T-cell (primary cell): ENCODE results near the gene SHISA6. TPM values are rescaled to one million over a fixed set of nuclear protein-coding genes. Genes with fewer than 3 reads are reported as not detected.

Source experiments
- ATAC-seq, 4 experiments: fragments of 200-7000 bp in 3 of 4; fragments of 150-1000 bp in 1 of 4; cut with Tn5 transposase; replicated peaks in 1 of 4; 1 replicate in 3 of 4; 2 replicates in 1 of 4; pipeline ENCODE4 v1.10.0; 2021; ENCODE audit warnings: moderate library complexity in 3 of 4, mild to moderate bottlenecking in 2 of 4, moderate number of reproducible peaks in 1 of 4
- CTCF ChIA-PET, 2 donors: fragments of 300-600 bp; sonication (Branson Sonifier 250); formaldehyde crosslinking; loops; one replicate each; lab custom pipeline; 2022; ENCODE audit warnings: antibody characterized with exemption in 2 of 2; lab: Charles Lee
- POLR2A ChIA-PET, 2 donors: fragments of 300-600 bp; sonication (Branson Sonifier 250); formaldehyde crosslinking; loops; one replicate each; lab custom pipeline; 2022; ENCODE audit warnings: antibody characterized with exemption in 2 of 2; lab: Charles Lee
- DNase-seq, 35 experiments: peaks; one replicate each; pipeline versions ENCODE4 v3.0.0 to v3.0.0-alpha.2; 2013 to 2023
- H3K27ac ChIP-seq: one replicate; pipeline ENCODE4 v1.5.1; 2013; ENCODE audit warnings: low read length
- H3K27me3 ChIP-seq, 2 experiments: replicated peaks in 1 of 2; 1 replicate in 1 of 2; 2 replicates in 1 of 2; pipeline versions ENCODE4 v1.6.1 to v1.7.0; 2013; ENCODE audit warnings: low read length in 1 of 2, mixed read lengths in 1 of 2; ENCODE audit not compliant: control insufficient read depth in 2 of 2, insufficient read depth in 2 of 2; ENCODE audit errors: extremely low read depth in 1 of 2
- H3K36me3 ChIP-seq, 2 donors: 1 replicate in 1 of 2; 2 replicates in 1 of 2; pipeline versions ENCODE4 v1.6.1 to v1.7.0; 2013; ENCODE audit warnings: low read length in 1 of 2; ENCODE audit not compliant: control insufficient read depth in 2 of 2, insufficient read depth in 1 of 2; ENCODE audit errors: extremely low read depth in 1 of 2
- H3K4me1 ChIP-seq, 2 experiments: 1 replicate in 1 of 2; 2 replicates in 1 of 2; pipeline versions ENCODE4 v1.6.1 to v1.7.0; 2013; ENCODE audit warnings: low read length in 2 of 2, mixed read lengths in 1 of 2; ENCODE audit not compliant: insufficient read depth in 2 of 2, control insufficient read depth in 1 of 2; ENCODE audit errors: extremely low read depth in 1 of 2
- H3K4me3 ChIP-seq, 2 donors: 1 replicate in 1 of 2; 2 replicates in 1 of 2; pipeline versions ENCODE4 v1.5.1 to v1.7.0; 2013; ENCODE audit warnings: mild to moderate bottlenecking in 2 of 2, low read length in 1 of 2, moderate library complexity in 1 of 2; ENCODE audit not compliant: control insufficient read depth in 1 of 2; ENCODE audit errors: extremely low read depth in 1 of 2
- H3K9me3 ChIP-seq: 2 replicates; pipeline ENCODE4 v1.7.0; 2013
- H3K27ac Mint-ChIP-seq, 2 donors: one replicate each; pipeline ENCODE4 v1.8.0; 2020 to 2021; ENCODE audit warnings: mild to moderate bottlenecking in 2 of 2, mixed read lengths in 2 of 2
- H3K27me3 Mint-ChIP-seq, 2 donors: one replicate each; pipeline ENCODE4 v1.8.0; 2021 to 2022; ENCODE audit warnings: mixed read lengths in 2 of 2
- H3K36me3 Mint-ChIP-seq: one replicate; pipeline ENCODE4 v1.8.0; 2021; ENCODE audit warnings: mixed read lengths
- H3K4me1 Mint-ChIP-seq, 3 donors: one replicate each; pipeline ENCODE4 v1.8.0; 2020 to 2022; ENCODE audit warnings: mixed read lengths in 3 of 3, mild to moderate bottlenecking in 1 of 3
- H3K4me3 Mint-ChIP-seq, 3 donors: one replicate each; pipeline ENCODE4 v1.8.0; 2020 to 2022; ENCODE audit warnings: mild to moderate bottlenecking in 3 of 3, mixed read lengths in 3 of 3, moderate library complexity in 3 of 3
- H3K9me3 Mint-ChIP-seq, 3 donors: one replicate each; pipeline ENCODE4 v1.8.0; 2020 to 2022; ENCODE audit warnings: mixed read lengths in 3 of 3
- WGBS: methylation state at CpG from one replicate; pipeline ENCODE4 v1.1.5; 2013; ENCODE audit warnings: missing lambda C conversion rate; ENCODE audit not compliant: insufficient coverage; 5-methylcytosine and 5-hydroxymethylcytosine counted together
- total RNA-seq, 35 experiments: library from RNA in 6 of 35; stranded (reverse) in 6 of 35; fragments of 120-200 nt in 1 of 35; gene quantifications; one replicate each; pipeline versions ENCODE4 v1.2.1 to v1.2.4 and lab custom pipeline; 2013 to 2026

The SHISA6 gene
- total RNA-seq, 5 donors from 2014 or later (not counting 1 experiment from before 2014, with no cell fraction given) = not detected

- no peaks in the 10 kb centered on the region for H3K4me1 ChIP-seq
- no peaks in the 10 kb centered on the region for H3K36me3 ChIP-seq
- WGBS = no CpG with 5 or more reads among the region's 4 CpGs
- no peaks in the 10 kb centered on the region for H3K9me3 ChIP-seq
- H3K4me3 ChIP-seq = no peak overlapping the region
- H3K27ac ChIP-seq = no peak overlapping the region
- no peaks in the 10 kb centered on the region for H3K4me1 Mint-ChIP-seq
- no peaks in the 10 kb centered on the region for H3K27me3 ChIP-seq
- H3K27ac Mint-ChIP-seq = no peak overlapping the region
- no peaks in the 10 kb centered on the region for H3K27me3 Mint-ChIP-seq
- peaks cover 3 to 14% (median 8%) of the 10 kb centered on the region in 3 donors for H3K9me3 Mint-ChIP-seq
- ATAC-seq = no peak
- H3K4me3 Mint-ChIP-seq = no peak overlapping the region
- POLR2A ChIA-PET = no interaction called here
- no peaks in the 10 kb centered on the region for H3K36me3 Mint-ChIP-seq
- DNase-seq = no peak
- CTCF ChIA-PET = no interaction called here
These were observed 265.6 kb downstream of the SHISA6 start for GRCh38 chr17:11506635-11507034.

GRCh38 chr17:11511696-11512095 lies 270.7 kb downstream of the SHISA6 start:
- no peaks in the 10 kb centered on the region for H3K4me1 ChIP-seq
- CTCF ChIA-PET = no interaction called here
- no peaks in the 10 kb centered on the region for H3K4me1 Mint-ChIP-seq
- no peaks in the 10 kb centered on the region for H3K36me3 ChIP-seq
- no peak overlapping the region for H3K27ac ChIP-seq
- DNase-seq (no peak), ATAC-seq (no peak)
- H3K4me3 Mint-ChIP-seq = no peak overlapping the region
- H3K9me3 Mint-ChIP-seq = peaks cover 3 to 8% (median 7%) of the 10 kb centered on the region in 3 donors
- no peaks in the 10 kb centered on the region for H3K27me3 Mint-ChIP-seq
- no peak overlapping the region for H3K27ac Mint-ChIP-seq
- H3K27me3 ChIP-seq = no peaks in the 10 kb centered on the region
- no peak overlapping the region for H3K4me3 ChIP-seq
- H3K36me3 Mint-ChIP-seq = no peaks in the 10 kb centered on the region
- no peaks in the 10 kb centered on the region for H3K9me3 ChIP-seq
- WGBS = 51% methylated on average over 2 of the region's 4 CpGs
- POLR2A ChIA-PET = no interaction called here

- H3K9me3 Mint-ChIP-seq = peaks cover 0 to 3% (median 0%) of the 10 kb centered on the region in 3 donors
- H3K4me1 ChIP-seq = no peaks in the 10 kb centered on the region
- ChIA-PET POLR2A (no interaction called here), CTCF (no interaction called here)
- H3K4me3 Mint-ChIP-seq = no peak overlapping the region
- WGBS = 52% methylated on average over 2 of the region's 2 CpGs
- H3K27ac ChIP-seq = no peak overlapping the region
- no peaks in the 10 kb centered on the region for H3K36me3 ChIP-seq
- ATAC-seq (no peak), DNase-seq (no peak)
- no peaks in the 10 kb centered on the region for H3K27me3 ChIP-seq
- no peak overlapping the region for H3K4me3 ChIP-seq
- H3K9me3 ChIP-seq = no peaks in the 10 kb centered on the region
- no peaks in the 10 kb centered on the region for H3K27me3 Mint-ChIP-seq
- no peaks in the 10 kb centered on the region for H3K36me3 Mint-ChIP-seq
- H3K27ac Mint-ChIP-seq = no peak overlapping the region
- no peaks in the 10 kb centered on the region for H3K4me1 Mint-ChIP-seq
These were observed 273.6 kb downstream of the SHISA6 start for GRCh38 chr17:11514565-11514964.

GRCh38 chr17:11514981-11515680 lies 274.1 kb downstream of the SHISA6 start:
- Histone ChIP-seq H3K4me3 (no peak overlapping the region), H3K36me3 (no peaks in the 10 kb centered on the region), H3K9me3 (no peaks in the 10 kb centered on the region), H3K27ac (no peak overlapping the region), H3K27me3 (no peaks in the 10 kb centered on the region), H3K4me1 (no peaks in the 10 kb centered on the region)
- POLR2A ChIA-PET = no interaction called here
- WGBS = 90% methylated on average over 2 of the region's 4 CpGs
- H3K9me3 Mint-ChIP-seq = peaks cover 0 to 3% (median 0%) of the 10 kb centered on the region in 3 donors
- ATAC-seq = no peak
- no peaks in the 10 kb centered on the region for H3K27me3 Mint-ChIP-seq
- CTCF ChIA-PET = no interaction called here
- H3K4me3 Mint-ChIP-seq = no peak overlapping the region
- no peak overlapping the region for H3K27ac Mint-ChIP-seq
- H3K4me1 Mint-ChIP-seq = no peaks in the 10 kb centered on the region
- no peaks in the 10 kb centered on the region for H3K36me3 Mint-ChIP-seq
- DNase-seq = no peak

- no peaks in the 10 kb centered on the region for H3K27me3 Mint-ChIP-seq
- H3K4me1 Mint-ChIP-seq = no peaks in the 10 kb centered on the region
- Histone ChIP-seq H3K36me3 (no peaks in the 10 kb centered on the region), H3K4me3 (no peak overlapping the region), H3K4me1 (no peaks in the 10 kb centered on the region), H3K27me3 (no peaks in the 10 kb centered on the region), H3K9me3 (no peaks in the 10 kb centered on the region), H3K27ac (no peak overlapping the region)
- WGBS = 83% methylated on average over 1 of the region's 2 CpGs
- H3K36me3 Mint-ChIP-seq = no peaks in the 10 kb centered on the region
- ATAC-seq (no peak), DNase-seq (no peak)
- no peak overlapping the region for H3K4me3 Mint-ChIP-seq
- H3K27ac Mint-ChIP-seq = no peak overlapping the region
- ChIA-PET POLR2A (no interaction called here), CTCF (no interaction called here)
- H3K9me3 Mint-ChIP-seq = peaks cover 0 to 3% (median 0%) of the 10 kb centered on the region in 3 donors
These were observed 274.9 kb downstream of the SHISA6 start for GRCh38 chr17:11515901-11516300.

- Histone ChIP-seq H3K4me1 (no peaks in the 10 kb centered on the region), H3K27ac (no peak overlapping the region), H3K36me3 (no peaks in the 10 kb centered on the region), H3K4me3 (no peak overlapping the region), H3K9me3 (no peaks in the 10 kb centered on the region), H3K27me3 (no peaks in the 10 kb centered on the region)
- H3K4me3 Mint-ChIP-seq = no peak overlapping the region
- peaks cover 4 to 28% (median 17%) of the 10 kb centered on the region in 3 donors for H3K9me3 Mint-ChIP-seq
- H3K27ac Mint-ChIP-seq = no peak overlapping the region
- H3K36me3 Mint-ChIP-seq = no peaks in the 10 kb centered on the region
- no peaks in the 10 kb centered on the region for H3K27me3 Mint-ChIP-seq
- DNase-seq = no peak
- H3K4me1 Mint-ChIP-seq = no peaks in the 10 kb centered on the region
- ChIA-PET POLR2A (no interaction called here), CTCF (interaction anchor here in 1 of 2 donors (0.6 kb wide), 1 partner anchor 529 kb away, joined by 3 read pairs; no protein-coding TSS in a partner anchor)
- WGBS = 45% methylated on average over 1 of the region's 2 CpGs
- ATAC-seq = no peak
These were observed 294.2 kb downstream of the SHISA6 start for GRCh38 chr17:11535231-11535630.
